WI38 (cell line): ENCODE data around the gene EBI3.
"Not testable (repeated sequence)": the region's sequence is repeated elsewhere in the genome, so short reads cannot be mapped to it uniquely, and the experiment has no call there.

ENCODE experiments used
- H3K4me3 ChIP-seq: 2 replicates; pipeline ENCODE4 v1.5.1; 2011; ENCODE audit warnings: low read depth, mild to moderate bottlenecking, control low read depth, low read length
- CTCF ChIP-seq: IDR thresholded peaks from 2 replicates; pipeline ENCODE4 v1.5.1; 2012; ENCODE audit warnings: low read depth, mild to moderate bottlenecking, control low read depth, low read length

The EBI3 gene

GRCh38 chr19:4186087-4186993 is 43.0 kb upstream of the EBI3 start:
- TF ChIP-seq CTCF, result peak; percentile 88
- no peak overlapping the region for H3K4me3 ChIP-seq

GRCh38 chr19:4187313-4188122 is 41.8 kb upstream of the EBI3 start:
- TF ChIP-seq CTCF, result no peak
- H3K4me3 ChIP-seq, result no peak overlapping the region

GRCh38 chr19:4189641-4190040 is 39.7 kb upstream of the EBI3 start:
- TF ChIP-seq CTCF, result no peak
- no peak overlapping the region for H3K4me3 ChIP-seq

- not testable (repeated sequence) for H3K4me3 ChIP-seq
Measured at GRCh38 chr19:4192537-4192936, 36.8 kb upstream of the EBI3 start.

GRCh38 chr19:4194353-4194752 is 35.0 kb upstream of the EBI3 start:
- no peak for TF ChIP-seq CTCF
- no peak overlapping the region for H3K4me3 ChIP-seq

GRCh38 chr19:4196009-4196408 is 33.3 kb upstream of the EBI3 start:
- TF ChIP-seq CTCF, result no peak
- H3K4me3 ChIP-seq, result no peak overlapping the region

GRCh38 chr19:4196587-4197148 is 32.7 kb upstream of the EBI3 start:
- TF ChIP-seq CTCF, result no peak
- H3K4me3 ChIP-seq, result no peak overlapping the region
